ENCODE results near the gene PTHLH. TPM values are rescaled to one million over a fixed set of nuclear protein-coding genes. Genes with fewer than 3 reads are reported as not detected.
A peak's percentile ranks its signal among the peaks of the same experiment; 100 is the strongest.

PTHLH gene
- total RNA-seq, 4 donors from 2014 or later: 1.6 to 3.0 (median 2.1) TPM; not detected in 1

GRCh38 chr12:27971121-27971489 lies 1.4 kb downstream of the PTHLH start:
- Histone ChIP-seq H3K27ac (no peak overlapping the region), H3K36me3 (no peaks in the 10 kb centered on the region), H3K27me3 (peaks cover 6% of the 10 kb centered on the region), H3K4me3 (replicated peaks in 1 of 3) (no peak overlapping the region), H3K9me3 (no peaks in the 10 kb centered on the region), H3K4me1 (peaks cover 21 to 26% of the 10 kb centered on the region in 2 donors)
- intact Hi-C loops (cut with DNase I): no loop called here
- 43 to 47% methylated on average over 11 of the region's 11 CpGs for whole genome bisulfite sequencing, 2 donors
- DNase-seq: peak in 1 of 2 donors; percentile 1
- TF ChIP-seq CTCF (IDR thresholded peaks at IDR 0.05) (no peak), POLR2A (IDR thresholded peaks at IDR 0.05) (no peak)

- DNase-seq: peak; percentile 15 to 23
- TF ChIP-seq POLR2A (IDR thresholded peaks at IDR 0.05) (no peak), CTCF (IDR thresholded peaks at IDR 0.05) (no peak)
- peaks cover under 1% of the 10 kb centered on the region for H3K27me3 ChIP-seq
- no peaks in the 10 kb centered on the region for H3K9me3 ChIP-seq
- H3K4me1 ChIP-seq: peaks cover 17 to 26% of the 10 kb centered on the region in 2 donors
- intact Hi-C loops (cut with DNase I): no loop called here
- peak overlapping the region in 1 of 3 donors; percentile 24 for H3K27ac ChIP-seq
- WGBS, 2 donors: 10 to 11% methylated on average over 14 to 20 of the region's 69 CpGs
- H3K36me3 ChIP-seq: no peaks in the 10 kb centered on the region
- H3K4me3 ChIP-seq (replicated peaks in 1 of 3): peak overlapping the region in 2 of 3 donors; percentile 18 to 51
Measured at GRCh38 chr12:27970401-27971120, 2.0 kb downstream of the PTHLH start.

GRCh38 chr12:27969624-27970400 lies 2.7 kb downstream of the PTHLH start:
- H3K27me3 ChIP-seq: no peaks in the 10 kb centered on the region
- H3K4me1 ChIP-seq: peaks cover 11 to 18% of the 10 kb centered on the region in 2 donors
- H3K4me3 ChIP-seq (replicated peaks in 1 of 3): peak overlapping the region; percentile 25 to 51 (median 32)
- intact Hi-C loops (cut with DNase I): no loop called here
- TF ChIP-seq POLR2A (IDR thresholded peaks at IDR 0.05) (no peak), CTCF (IDR thresholded peaks at IDR 0.05) (peak in 1 of 6 experiments; percentile 15)
- peak overlapping the region in 1 of 3 donors; percentile 37 for H3K27ac ChIP-seq
- H3K36me3 ChIP-seq: no peaks in the 10 kb centered on the region
- WGBS, 2 donors: 1% methylated on average over 24 to 27 of the region's 55 CpGs
- no peaks in the 10 kb centered on the region for H3K9me3 ChIP-seq
- DNase-seq: peak; percentile 68 to 69

- Histone ChIP-seq H3K27ac (no peak overlapping the region), H3K4me1 (peaks cover 11 to 16% of the 10 kb centered on the region in 2 donors), H3K36me3 (no peaks in the 10 kb centered on the region), H3K4me3 (replicated peaks in 1 of 3) (peak overlapping the region in 2 of 3 donors; percentile 32 to 51), H3K9me3 (no peaks in the 10 kb centered on the region), H3K27me3 (no peaks in the 10 kb centered on the region)
- intact Hi-C loops (cut with DNase I): no loop called here
- no peak for TF ChIP-seq POLR2A (IDR thresholded peaks at IDR 0.05)
- peak in 1 of 6 experiments; percentile 3 for TF ChIP-seq CTCF (IDR thresholded peaks at IDR 0.05)
- peak; percentile 25 to 34 for DNase-seq
- 8 to 9% methylated on average over 26 to 29 of the region's 38 CpGs for WGBS, 2 donors
Measured at GRCh38 chr12:27968972-27969623, 3.4 kb downstream of the PTHLH start.

Measured in thyroid gland (tissue), 4 donors.